ENCODE data around the gene OGDH.
"Not testable (repeated sequence)": the region's sequence is repeated elsewhere in the genome, so short reads cannot be mapped to it uniquely, and the experiment has no call there.

Gene OGDH

DNA sequence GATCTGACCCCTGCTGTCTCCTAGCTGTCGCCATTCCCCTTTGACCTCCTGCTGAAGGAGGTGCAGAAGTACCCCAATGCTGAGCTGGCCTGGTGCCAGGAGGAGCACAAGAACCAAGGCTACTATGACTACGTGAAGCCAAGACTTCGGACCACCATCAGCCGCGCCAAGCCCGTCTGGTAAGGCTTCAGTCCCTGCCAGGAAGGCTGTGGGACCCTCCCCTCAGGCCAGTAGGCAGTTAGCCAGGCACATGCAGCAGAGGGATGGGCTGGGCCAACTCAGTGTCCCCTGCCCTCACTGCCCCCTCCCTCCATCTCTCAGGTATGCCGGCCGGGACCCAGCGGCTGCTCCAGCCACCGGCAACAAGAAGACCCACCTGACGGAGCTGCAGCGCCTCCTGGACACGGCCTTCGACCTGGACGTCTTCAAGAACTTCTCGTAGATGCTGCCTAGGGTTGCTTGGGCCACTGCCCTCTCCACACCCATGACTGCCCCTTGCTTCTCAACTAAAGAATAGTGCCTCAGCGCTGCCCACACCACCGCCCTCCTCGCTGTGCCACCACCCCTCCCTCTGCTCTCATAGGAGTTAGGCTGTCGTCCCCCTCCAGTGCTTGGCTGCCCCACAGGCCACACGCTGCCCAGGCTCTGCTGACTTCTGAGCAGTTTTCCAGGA lies 101.3 kb downstream of the OGDH start:
- DNase-seq (ENCODE audit: low spot score) = no peak

- no peak for DNase-seq (ENCODE audit: low spot score)
Measured at GRCh38 chr7:44709011-44709915, 102.8 kb downstream of the OGDH start.

DNA sequence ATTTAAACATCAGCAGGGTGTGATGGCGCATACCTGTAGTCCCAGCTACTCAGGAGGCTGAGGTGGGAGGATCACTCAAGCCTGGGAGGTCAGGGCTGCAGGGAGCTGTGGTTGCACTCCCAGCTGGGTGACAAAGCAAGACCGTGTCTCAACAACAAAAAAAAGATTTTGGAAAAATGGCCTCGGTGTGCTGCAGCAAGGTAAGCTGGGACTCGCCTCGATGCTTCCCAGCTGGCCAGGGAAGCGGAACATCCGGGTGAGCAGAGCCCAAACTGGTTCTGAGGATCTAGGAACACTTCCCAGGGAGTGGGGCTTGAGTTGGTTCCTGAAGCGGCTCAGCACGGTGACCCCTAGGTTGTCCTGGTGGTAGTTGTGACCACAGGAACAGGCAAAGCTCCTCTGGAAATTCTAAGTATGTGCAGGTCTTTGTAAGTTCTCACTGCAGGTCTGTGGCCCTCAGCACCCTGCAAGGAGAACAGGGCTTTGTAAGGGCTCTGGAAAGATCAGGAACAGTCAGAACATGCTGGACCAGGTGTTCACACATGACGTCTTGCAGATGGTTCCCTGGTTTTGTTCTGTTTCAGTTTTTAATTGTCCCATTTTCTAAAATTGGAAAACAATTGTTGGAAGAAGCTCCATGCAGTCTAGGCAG lies 103.6 kb downstream of the OGDH start:
- DNase-seq (ENCODE audit: low spot score) = no peak

DNA sequence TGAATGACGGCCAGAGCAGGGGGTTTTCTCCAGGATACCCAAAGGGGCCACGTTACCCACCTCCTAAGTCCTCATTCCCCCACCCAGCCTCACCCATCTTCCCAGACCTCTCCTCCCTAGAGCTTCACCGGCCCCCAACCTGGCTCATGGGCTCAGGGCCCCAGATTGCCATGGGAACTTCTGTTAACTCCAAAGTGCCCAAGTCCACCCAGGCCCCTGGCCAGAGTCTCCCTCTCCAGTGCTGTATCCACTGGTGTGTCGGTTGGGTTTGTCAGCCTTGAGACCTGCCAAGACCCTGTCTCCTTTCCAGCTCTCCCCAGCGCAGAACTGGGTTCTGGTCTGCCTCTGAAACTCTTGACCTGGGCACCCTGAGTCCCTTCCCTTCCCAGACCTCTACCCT lies 105.1 kb downstream of the OGDH start:
- DNase-seq (ENCODE audit: low spot score) = no peak

DNA sequence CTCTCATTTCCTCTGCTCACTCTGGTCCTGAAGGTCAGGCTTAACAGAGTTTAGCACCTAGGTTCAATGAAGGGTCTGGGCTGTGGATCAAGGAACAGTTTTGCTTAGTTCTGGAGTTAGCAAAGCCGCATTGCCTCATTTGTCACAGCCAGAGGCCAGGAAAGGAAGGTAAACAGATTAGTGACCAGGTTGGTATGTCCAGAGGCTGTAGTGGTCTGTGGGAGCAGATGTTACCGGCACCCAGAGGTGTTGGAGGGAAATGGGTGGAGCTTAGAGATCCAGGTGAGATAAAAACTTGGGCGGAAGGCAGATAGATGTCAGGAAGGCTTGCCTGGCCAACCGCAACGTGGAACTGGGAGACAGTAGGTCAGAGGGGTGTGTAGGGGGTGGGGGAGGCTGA lies 105.6 kb downstream of the OGDH start:
- no peak for DNase-seq (ENCODE audit: low spot score)

DNA sequence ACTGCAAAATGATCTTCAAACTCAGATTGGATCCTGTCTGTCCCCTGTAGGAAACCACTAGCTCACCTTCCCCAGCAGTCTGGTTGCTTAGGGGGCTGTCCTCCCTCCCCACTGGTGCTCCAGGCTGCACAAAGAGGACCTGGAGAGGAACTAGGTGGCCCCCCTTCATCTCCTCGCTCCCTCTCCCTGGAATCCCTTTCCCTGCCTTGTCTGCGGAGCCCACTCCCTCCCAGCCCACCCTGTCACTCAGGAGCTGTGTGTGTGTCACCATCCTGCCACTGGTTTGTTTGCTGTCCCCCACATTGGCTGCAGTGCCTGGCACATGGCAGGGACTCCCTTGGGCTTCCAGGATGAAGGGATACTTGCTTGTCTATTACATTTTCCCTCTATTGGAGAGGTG lies 106.7 kb downstream of the OGDH start:
- no peak for DNase-seq (ENCODE audit: low spot score)

- no peak for DNase-seq (ENCODE audit: low spot score)
Measured at GRCh38 chr7:44713680-44714335, 107.4 kb downstream of the OGDH start.

GRCh38 chr7:44716205-44716604 lies 109.8 kb downstream of the OGDH start:
- no peak for DNase-seq (ENCODE audit: low spot score)

GRCh38 chr7:44720301-44720700 lies 113.9 kb downstream of the OGDH start:
- DNase-seq (ENCODE audit: low spot score) = no peak

GRCh38 chr7:44724276-44724675 lies 117.8 kb downstream of the OGDH start:
- DNase-seq (ENCODE audit: low spot score) = no peak

DNA sequence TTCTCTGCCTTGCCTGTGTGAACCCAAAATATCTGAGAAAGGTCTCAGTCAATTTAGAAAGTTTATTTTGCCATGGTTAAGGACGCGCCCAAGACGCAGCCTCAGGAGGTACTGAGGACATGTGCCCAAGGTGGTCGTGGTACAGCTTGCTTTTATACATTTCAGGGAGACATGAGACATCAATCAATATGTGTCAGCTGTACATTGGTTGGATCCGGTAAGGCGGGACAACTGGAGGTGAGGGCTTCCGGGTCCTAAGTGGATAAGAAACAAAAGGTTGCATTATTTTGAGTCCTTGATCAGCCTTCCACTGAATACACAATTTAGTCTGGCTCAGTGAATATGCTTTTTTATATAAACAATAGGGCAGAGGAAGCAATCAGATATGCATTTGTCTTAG lies 119.8 kb downstream of the OGDH start:
- DNase-seq (ENCODE audit: low spot score) = not testable (repeated sequence)

DNA sequence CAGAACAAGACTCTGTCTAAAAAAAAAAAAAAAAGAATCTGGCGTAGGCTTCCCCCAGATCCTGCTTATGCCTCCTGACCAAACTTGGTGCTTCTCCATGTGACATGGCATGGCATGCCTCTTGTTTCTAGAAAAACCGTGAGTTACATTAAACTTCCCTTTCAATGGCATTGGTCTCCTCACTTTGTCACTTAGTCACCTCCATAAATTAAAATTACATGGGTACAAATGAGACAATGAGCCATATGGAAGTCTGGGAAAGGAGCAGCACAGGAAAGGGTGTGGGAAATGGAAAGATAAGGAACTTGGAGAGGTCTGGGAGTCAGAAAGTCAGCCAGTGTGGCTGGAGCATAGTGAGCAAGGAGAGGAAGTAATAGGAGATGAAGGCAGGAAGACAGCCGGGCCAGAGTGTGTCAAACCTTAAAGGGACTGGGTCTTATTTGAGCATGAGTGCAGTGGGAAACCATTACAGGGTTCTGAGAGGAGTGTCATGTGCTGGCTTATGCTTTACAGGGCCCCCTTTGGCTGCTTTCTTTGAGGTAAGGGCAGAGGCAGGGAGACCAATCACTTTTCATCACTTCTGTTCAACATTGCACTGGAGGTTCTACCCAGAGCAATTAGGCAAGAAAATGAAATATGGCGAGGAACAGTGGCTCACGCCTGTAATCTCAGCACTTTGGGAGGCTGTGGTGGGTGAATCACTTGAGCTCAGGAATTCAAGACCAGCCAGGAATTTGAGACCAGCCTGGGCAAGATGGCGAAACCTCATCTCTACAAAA lies 120.9 kb downstream of the OGDH start:
- no peak for DNase-seq (ENCODE audit: low spot score)

DNA sequence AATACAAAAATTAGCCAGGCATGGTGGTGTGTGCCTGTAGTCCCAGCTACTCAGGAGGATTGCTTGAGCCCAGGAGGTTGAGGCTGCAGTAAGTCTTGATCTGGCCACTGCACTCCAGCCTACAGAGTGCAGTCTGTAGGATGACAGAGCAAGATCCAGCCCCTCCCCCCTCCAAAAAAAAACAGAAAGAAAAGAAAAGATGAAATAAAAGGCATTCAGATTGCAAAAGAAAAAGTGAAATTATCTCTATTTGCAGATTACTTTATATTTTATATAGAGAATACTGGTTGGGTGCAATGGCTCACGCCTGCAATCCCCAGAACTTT lies 121.5 kb downstream of the OGDH start:
- no peak for DNase-seq (ENCODE audit: low spot score)

- no peak for DNase-seq (ENCODE audit: low spot score)
Measured at GRCh38 chr7:44729949-44730590, 123.6 kb downstream of the OGDH start.

DNA sequence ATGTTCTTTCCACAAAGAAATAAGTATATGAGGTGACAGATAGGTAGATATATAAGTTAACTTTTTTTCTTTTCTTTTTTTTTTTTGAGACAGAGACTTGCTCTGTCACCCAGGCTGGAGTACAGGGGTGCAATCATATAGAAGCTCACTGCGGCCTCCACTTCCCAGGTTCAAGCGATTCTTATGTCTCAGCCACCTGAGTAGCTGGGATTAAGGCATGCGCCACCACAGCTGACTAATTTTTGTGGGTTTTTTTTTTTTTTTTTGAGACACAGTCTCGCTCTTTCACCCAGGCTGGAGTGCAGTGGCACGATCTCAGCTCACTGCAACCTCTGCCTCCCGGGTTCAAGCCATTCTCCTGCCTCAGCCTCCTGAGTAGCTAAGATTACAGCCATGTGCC lies 126.5 kb downstream of the OGDH start:
- not testable (repeated sequence) for DNase-seq (ENCODE audit: low spot score)

DNA sequence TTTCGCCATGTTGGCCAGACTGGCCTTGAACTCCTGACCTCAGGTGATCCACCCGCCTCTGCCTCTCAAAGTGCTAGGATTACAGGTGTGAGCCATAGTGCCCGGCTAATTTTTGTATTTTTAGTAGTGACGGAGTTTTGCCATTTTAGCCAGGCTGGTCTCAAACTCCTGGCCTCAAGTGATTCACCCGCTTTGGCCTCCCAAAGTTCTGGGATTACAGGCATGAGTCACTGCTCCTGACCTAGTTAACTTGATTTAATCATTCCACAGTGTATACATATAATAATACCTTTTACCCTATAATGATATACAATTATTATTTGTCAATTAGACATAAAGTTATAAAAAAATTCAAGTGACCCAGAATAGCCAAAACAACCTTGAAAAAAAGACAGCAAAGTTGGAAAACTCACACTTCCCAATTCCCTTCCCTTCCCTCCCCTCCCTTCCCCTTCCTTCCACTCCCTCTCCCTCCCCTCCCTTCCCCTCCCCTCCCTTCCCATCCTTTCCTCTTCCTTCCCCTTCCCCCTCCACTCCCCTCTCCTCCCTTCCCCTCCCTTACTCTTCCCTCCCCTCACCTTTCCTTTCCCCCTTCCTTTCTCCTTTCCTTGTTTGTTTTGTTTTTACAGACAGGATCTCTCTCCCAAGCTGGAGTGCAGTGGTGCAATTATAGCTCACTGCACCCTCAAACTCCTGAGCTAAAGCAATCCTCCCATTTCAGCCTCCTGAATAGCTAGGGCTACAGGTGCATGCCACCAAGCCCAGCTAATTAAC lies 127.5 kb downstream of the OGDH start:
- DNase-seq (ENCODE audit: low spot score) = no peak

GRCh38 chr7:44735403-44736165 lies 129.2 kb downstream of the OGDH start:
- DNase-seq (ENCODE audit: low spot score) = peak; percentile 66

GRCh38 chr7:44736896-44737295 lies 130.5 kb downstream of the OGDH start:
- DNase-seq (ENCODE audit: low spot score) = no peak

DNA sequence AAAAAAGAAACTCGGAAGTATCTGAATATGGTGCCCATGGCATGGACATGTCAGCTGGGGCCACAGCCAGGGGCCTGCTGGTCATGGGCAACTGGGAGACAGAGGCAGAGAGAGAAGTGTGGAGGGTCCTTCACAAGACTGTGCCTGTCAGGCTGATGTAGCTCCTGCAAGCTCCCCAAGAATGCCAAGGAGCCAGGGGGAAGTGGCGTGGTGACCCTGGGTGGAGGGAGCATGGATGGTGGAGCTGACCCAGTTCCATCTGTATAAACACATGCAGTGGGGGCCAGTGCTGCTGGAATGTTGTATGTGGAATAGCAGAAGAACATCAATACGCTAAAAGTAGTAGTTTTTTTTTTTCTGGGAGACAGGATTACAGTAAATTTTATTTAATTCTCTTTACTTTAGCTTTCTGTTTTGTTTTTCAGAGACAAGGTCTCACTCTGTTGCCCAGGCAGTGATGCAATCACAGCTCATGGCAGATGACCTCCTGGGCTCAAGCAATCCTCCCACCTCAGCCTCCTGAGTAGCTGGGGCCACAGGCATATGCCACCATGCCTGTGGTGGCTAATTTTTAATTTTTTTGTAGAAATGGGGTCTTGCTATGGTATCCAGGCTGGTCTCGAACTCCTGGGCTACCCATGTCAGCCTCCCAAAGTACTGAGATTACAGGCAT lies 131.8 kb downstream of the OGDH start:
- no peak for DNase-seq (ENCODE audit: low spot score)
